Prostate gland (tissue), 2 donors: ENCODE results near the gene NSRP1.

ENCODE experiments used
- CTCF ChIP-seq, 4 experiments: fragments of 200-600 bp in 2 of 4; fragments of 450-650 bp in 2 of 4; sonication (generic) in 2 of 4; IDR thresholded peaks; 1 replicate in 3 of 4; 2 replicates in 1 of 4; pipeline ENCODE4 v1.5.1; 2016 to 2019; ENCODE audit warnings: antibody characterized with exemption in 4 of 4, mild to moderate bottlenecking in 2 of 4, moderate library complexity in 2 of 4
- POLR2A ChIP-seq: fragments of 450-650 bp; IDR thresholded peaks from one replicate; pipeline ENCODE4 v1.6.1; 2016; ENCODE audit warnings: antibody characterized with exemption, mild to moderate bottlenecking
- POLR2AphosphoS5 ChIP-seq: sonication (generic); formaldehyde crosslinking; IDR thresholded peaks from one replicate; pipeline ENCODE4 v1.6.1; 2017; ENCODE audit warnings: antibody characterized with exemption

- TF ChIP-seq CTCF (IDR thresholded peaks at IDR 0.05), result no peak
- no peak for TF ChIP-seq POLR2A
- no peak for TF ChIP-seq POLR2AphosphoS5
These were observed 108.5 kb downstream of the NSRP1 start for GRCh38 chr17:30225112-30225511.
